Subcutaneous adipose tissue (tissue), 4 donors: ENCODE results near the gene CRACDL. TPM values are rescaled to one million over a fixed set of nuclear protein-coding genes. Genes with fewer than 3 reads are reported as not detected.

Source experiments
- total RNA-seq, 4 donors: library from RNA; depleted of rRNA; stranded (reverse); fragments of >200 nt; gene quantifications; one replicate each; pipeline ENCODE4 v1.1.0, GENCODE V29; 2016
- TF ChIP-seq, protein P1 (sequence below): fragments of 450-650 bp; IDR thresholded peaks from one replicate; pipeline ENCODE4 v1.5.1; 2016; ENCODE audit warnings: low read depth, mild to moderate bottlenecking, control low read depth, antibody characterized with exemption, moderate library complexity

CRACDL gene
- total RNA-seq, 4 donors from 2014 or later, result 1.4 to 8.3 (median 4.5) TPM

DNA sequence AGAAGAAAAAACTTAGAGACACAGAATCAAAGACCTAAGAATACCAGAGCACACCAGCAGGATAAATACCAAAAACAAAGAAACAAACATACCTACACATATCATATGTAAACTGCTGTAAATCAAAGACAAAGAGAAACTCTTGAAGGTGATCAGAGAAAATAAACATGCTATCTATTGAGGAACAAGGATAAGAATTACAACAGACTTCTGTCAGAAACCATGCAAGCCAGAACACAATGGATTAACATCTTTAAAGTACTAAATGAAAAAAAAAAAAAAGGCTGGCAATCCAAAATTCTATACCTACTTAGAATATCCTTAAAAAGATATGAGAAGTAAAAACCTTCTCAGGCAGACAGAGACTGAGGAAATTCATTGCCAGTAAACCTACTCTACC lies 153.5 kb downstream of the CRACDL start:
- TF ChIP-seq, protein P1, sequence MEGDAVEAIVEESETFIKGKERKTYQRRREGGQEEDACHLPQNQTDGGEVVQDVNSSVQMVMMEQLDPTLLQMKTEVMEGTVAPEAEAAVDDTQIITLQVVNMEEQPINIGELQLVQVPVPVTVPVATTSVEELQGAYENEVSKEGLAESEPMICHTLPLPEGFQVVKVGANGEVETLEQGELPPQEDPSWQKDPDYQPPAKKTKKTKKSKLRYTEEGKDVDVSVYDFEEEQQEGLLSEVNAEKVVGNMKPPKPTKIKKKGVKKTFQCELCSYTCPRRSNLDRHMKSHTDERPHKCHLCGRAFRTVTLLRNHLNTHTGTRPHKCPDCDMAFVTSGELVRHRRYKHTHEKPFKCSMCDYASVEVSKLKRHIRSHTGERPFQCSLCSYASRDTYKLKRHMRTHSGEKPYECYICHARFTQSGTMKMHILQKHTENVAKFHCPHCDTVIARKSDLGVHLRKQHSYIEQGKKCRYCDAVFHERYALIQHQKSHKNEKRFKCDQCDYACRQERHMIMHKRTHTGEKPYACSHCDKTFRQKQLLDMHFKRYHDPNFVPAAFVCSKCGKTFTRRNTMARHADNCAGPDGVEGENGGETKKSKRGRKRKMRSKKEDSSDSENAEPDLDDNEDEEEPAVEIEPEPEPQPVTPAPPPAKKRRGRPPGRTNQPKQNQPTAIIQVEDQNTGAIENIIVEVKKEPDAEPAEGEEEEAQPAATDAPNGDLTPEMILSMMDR, result no peak

DNA sequence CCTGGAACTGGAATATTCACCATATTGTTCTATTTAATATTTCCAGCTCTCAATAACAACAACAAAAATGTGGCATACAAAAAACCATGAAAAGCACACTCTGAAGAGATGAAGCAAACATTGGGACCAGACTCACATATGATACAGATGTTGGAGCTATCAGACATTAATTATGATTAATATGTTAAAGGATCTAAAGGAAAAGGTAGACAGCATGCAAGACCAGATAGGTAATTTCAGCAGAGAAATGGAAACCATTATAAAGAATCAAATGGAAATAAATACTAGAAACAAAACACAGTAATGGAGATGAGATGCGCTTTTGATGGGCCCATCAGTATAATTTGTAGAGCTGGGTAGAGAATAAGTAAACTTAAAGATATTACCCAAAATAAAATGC lies 154.2 kb downstream of the CRACDL start:
- TF ChIP-seq, protein P1, result no peak

DNA sequence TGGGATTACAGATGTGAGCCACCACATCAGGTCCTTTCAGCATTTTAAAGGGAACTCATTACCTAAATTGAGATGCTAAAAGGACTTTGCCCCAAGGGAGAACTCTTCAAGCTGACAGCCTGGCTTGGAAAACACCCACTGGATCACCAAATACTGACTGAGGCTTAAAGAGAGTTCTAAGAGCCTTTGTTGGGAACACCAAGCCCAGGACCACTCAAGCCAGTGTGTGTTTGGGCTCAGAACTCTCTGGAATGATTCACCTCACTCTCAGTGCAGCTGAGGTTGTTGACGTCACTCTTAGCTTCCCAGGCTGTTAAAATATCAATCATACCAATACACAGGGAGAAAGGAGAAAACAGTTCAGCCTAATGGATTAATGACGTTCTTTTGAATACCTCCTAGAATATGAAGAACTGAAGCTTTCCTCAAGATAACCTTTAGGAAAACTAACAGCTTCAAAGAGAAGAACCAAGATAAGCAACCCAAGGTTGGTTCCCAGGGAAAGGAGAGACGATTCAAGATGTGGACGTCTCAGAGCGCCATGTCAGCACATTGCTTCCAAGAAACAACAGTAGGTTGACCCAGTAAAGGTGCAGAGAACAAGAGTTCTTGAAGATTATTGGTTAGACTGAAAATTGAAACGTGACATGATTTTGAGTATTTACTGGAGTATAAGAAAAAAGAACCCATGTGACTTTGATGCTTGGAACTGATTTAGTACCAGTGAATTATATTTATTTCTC lies 157.1 kb downstream of the CRACDL start:
- TF ChIP-seq, protein P1, result no peak

DNA sequence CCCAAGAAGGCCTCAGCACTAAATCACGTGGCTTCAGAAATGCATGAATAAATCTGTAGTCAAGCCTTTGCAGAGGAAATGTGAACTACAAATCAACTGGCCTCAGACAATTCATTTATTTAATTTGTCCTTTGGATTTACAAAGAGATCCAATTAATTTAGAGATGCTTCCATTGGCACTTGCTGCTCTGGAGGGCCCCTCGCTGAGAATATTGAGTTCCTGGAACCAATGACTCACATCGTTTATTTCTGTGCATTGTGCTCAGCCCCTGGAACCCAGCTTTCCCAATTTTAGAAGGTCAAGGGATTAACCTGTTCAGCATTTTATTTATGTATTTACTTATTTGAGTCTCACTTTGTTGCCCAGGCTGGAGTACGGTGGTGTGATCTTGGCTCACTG lies 157.9 kb downstream of the CRACDL start:
- TF ChIP-seq, protein P1, result no peak

DNA sequence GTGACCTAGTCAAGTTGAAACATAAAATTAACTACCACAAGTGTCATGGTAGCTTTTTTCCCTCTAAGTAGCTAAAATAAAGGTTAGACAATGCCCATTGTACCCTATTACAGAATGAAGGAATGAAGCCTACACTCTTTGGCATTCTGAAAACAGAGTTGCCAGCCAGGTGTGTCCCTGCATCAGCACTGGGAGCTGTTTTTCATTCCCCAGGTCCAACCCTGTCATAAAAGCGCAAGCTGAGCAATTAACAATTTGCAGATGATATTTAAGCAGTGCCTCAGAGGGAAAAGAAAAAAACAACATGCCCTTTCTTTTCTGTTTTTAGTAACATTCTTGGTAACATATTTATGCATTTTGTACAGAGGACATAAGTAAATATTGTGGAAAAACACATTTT lies 158.3 kb downstream of the CRACDL start:
- TF ChIP-seq, protein P1, result no peak

DNA sequence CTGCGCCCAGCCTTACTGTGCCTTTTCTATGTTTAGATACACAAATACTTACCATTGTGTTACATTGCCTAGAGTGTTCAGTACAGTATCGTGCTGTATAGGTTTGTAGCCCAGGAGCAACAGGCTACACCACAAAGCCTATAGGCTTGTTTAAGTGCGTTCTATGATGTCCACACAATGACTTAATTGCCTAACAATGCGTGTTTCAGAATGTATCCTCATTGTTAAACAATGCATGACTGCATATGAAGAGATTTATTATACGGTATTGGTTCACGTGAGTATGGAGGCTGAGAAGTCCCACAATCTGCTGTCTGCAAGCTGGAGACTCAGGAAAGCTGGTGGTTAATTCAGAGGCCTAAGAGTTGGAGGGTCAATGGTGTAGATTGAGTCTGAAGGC lies 158.9 kb downstream of the CRACDL start:
- TF ChIP-seq, protein P1, result no peak

DNA sequence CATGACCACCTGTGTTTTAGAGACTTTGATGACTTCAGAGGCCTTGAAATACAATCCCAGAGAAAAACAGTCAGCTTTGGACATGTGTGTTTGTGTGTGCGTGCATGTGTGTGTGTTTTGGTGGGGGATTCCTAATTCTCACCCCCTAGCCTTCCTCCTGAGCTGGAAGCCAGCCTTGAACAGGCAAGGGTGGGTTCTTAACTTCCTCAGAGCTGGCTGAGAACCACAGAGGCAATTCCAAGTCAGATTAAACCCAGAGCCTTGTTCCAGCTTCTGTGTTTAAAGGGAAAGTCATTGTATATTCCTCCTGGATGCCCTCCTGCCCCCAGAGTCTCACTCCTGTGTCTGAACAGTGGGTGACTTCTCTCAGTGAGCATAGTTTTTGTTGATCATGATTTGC lies 159.9 kb downstream of the CRACDL start:
- TF ChIP-seq, protein P1, result no peak
